Breast epithelium (tissue), 4 donors: ENCODE data around the gene CMKLR1. TPM values are rescaled to one million over a fixed set of nuclear protein-coding genes. Genes with fewer than 3 reads are reported as not detected.

Experiments used
- DNase-seq, 2 donors: peaks; one replicate each; pipeline ENCODE4 v3.0.0-alpha.2; 2019; ENCODE audit warnings: low spot score in 2 of 2
- H3K27ac ChIP-seq, 2 donors: fragments of 200-600 bp; sonication (generic) in 1 of 2; one replicate each; pipeline ENCODE4 v1.5.1; 2016 to 2019; ENCODE audit warnings: mild to moderate bottlenecking in 1 of 2
- H3K27me3 ChIP-seq, 2 donors: fragments of 200-600 bp; sonication (generic) in 1 of 2; one replicate each; pipeline versions ENCODE4 v1.5.1 to v1.6.0; 2017 to 2019; ENCODE audit warnings: control low read depth in 1 of 2, mild to moderate bottlenecking in 1 of 2
- H3K36me3 ChIP-seq: fragments of 200-600 bp; one replicate; pipeline ENCODE4 v1.5.1; 2019
- H3K4me1 ChIP-seq, 2 donors: fragments of 200-600 bp; sonication (generic); one replicate each; pipeline ENCODE4 v1.5.1; 2016 to 2019; ENCODE audit warnings: control low read depth in 1 of 2
- H3K4me3 ChIP-seq, 3 donors: fragments of 200-600 bp; sonication (generic); 1 replicate in 2 of 3; 2 replicates in 1 of 3; pipeline ENCODE4 v1.5.1; 2016 to 2019; ENCODE audit warnings: mild to moderate bottlenecking in 3 of 3, moderate library complexity in 2 of 3
- H3K9me3 ChIP-seq, 2 donors: fragments of 200-600 bp; sonication (generic) in 1 of 2; one replicate each; pipeline ENCODE4 v1.5.1; 2016 to 2019; ENCODE audit warnings: control low read depth in 1 of 2
- POLR2A ChIP-seq: fragments of 450-650 bp; IDR thresholded peaks from one replicate; pipeline ENCODE4 v1.6.1; 2016; ENCODE audit warnings: antibody characterized with exemption, mild to moderate bottlenecking, moderate library complexity
- POLR2AphosphoS5 ChIP-seq, 3 donors: sonication (generic); formaldehyde crosslinking; IDR thresholded peaks; one replicate each; pipeline ENCODE4 v1.6.1; 2017; ENCODE audit warnings: antibody characterized with exemption in 3 of 3
- intact Hi-C: fragments of 100-400 bp; cut with DNase I; formaldehyde crosslinking; loops from one replicate; pipeline ENCODE4 v1.15.1; 2023; ENCODE audit warnings: low total_unique reads
- total RNA-seq, 3 donors: library from RNA; depleted of rRNA; stranded (reverse); fragments of >200 nt; gene quantifications; one replicate each; pipeline ENCODE4 v1.1.0, GENCODE V29; 2016
- TF ChIP-seq, protein P1 (sequence below), 3 donors: fragments of 450-650 bp; IDR thresholded peaks; one replicate each; pipeline ENCODE4 v1.5.1; 2016 to 2017; ENCODE audit warnings: antibody characterized with exemption in 3 of 3, mild to moderate bottlenecking in 3 of 3, moderate library complexity in 3 of 3

Gene CMKLR1
- total RNA-seq, 3 donors from 2014 or later, result 4.9 to 30.2 (median 9.1) TPM

GRCh38 chr12:108312693-108313189 is 26.4 kb downstream of the CMKLR1 start:
- Histone ChIP-seq H3K4me1 (no peaks in the 10 kb centered on the region), H3K36me3 (no peaks in the 10 kb centered on the region), H3K27me3 (no peaks in the 10 kb centered on the region), H3K9me3 (no peaks in the 10 kb centered on the region), H3K4me3 (no peak overlapping the region), H3K27ac (peak overlapping the region in 1 of 2 donors; percentile 22)
- TF ChIP-seq, protein P1, sequence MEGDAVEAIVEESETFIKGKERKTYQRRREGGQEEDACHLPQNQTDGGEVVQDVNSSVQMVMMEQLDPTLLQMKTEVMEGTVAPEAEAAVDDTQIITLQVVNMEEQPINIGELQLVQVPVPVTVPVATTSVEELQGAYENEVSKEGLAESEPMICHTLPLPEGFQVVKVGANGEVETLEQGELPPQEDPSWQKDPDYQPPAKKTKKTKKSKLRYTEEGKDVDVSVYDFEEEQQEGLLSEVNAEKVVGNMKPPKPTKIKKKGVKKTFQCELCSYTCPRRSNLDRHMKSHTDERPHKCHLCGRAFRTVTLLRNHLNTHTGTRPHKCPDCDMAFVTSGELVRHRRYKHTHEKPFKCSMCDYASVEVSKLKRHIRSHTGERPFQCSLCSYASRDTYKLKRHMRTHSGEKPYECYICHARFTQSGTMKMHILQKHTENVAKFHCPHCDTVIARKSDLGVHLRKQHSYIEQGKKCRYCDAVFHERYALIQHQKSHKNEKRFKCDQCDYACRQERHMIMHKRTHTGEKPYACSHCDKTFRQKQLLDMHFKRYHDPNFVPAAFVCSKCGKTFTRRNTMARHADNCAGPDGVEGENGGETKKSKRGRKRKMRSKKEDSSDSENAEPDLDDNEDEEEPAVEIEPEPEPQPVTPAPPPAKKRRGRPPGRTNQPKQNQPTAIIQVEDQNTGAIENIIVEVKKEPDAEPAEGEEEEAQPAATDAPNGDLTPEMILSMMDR (IDR thresholded peaks at IDR 0.05), result no peak
- TF ChIP-seq POLR2A (no peak), POLR2AphosphoS5 (IDR thresholded peaks at IDR 0.05) (no peak)
- DNase-seq, result peak in 1 of 2 donors; percentile 28
- intact Hi-C loops, result no loop called here

- TF ChIP-seq POLR2AphosphoS5 (IDR thresholded peaks at IDR 0.05) (no peak), POLR2A (no peak)
- TF ChIP-seq, protein P1 (IDR thresholded peaks at IDR 0.05), result no peak
- Histone ChIP-seq H3K9me3 (no peaks in the 10 kb centered on the region), H3K36me3 (no peaks in the 10 kb centered on the region), H3K4me1 (no peaks in the 10 kb centered on the region), H3K27ac (peak overlapping the region in 1 of 2 donors; percentile 22), H3K4me3 (no peak overlapping the region), H3K27me3 (no peaks in the 10 kb centered on the region)
- intact Hi-C loops, result no loop called here
- DNase-seq, result no peak
Observed at GRCh38 chr12:108312073-108312659, 26.9 kb downstream of the CMKLR1 start.

GRCh38 chr12:108311605-108312004 is 27.5 kb downstream of the CMKLR1 start:
- H3K4me3 ChIP-seq, result no peak overlapping the region
- no peaks in the 10 kb centered on the region for H3K36me3 ChIP-seq
- H3K4me1 ChIP-seq, result no peaks in the 10 kb centered on the region
- DNase-seq, result no peak
- no peaks in the 10 kb centered on the region for H3K27me3 ChIP-seq
- intact Hi-C loops, result no loop called here
- no peaks in the 10 kb centered on the region for H3K9me3 ChIP-seq
- no peak for TF ChIP-seq POLR2A
- TF ChIP-seq POLR2AphosphoS5 (IDR thresholded peaks at IDR 0.05), result no peak
- TF ChIP-seq, protein P1 (IDR thresholded peaks at IDR 0.05), result no peak
- H3K27ac ChIP-seq, result no peak overlapping the region

GRCh38 chr12:108310489-108310888 is 28.6 kb downstream of the CMKLR1 start:
- Histone ChIP-seq H3K27me3 (no peaks in the 10 kb centered on the region), H3K9me3 (no peaks in the 10 kb centered on the region), H3K4me3 (no peak overlapping the region), H3K4me1 (peaks cover 0 to 5% of the 10 kb centered on the region in 2 donors), H3K27ac (no peak overlapping the region), H3K36me3 (no peaks in the 10 kb centered on the region)
- TF ChIP-seq POLR2AphosphoS5 (IDR thresholded peaks at IDR 0.05) (no peak), POLR2A (no peak)
- TF ChIP-seq, protein P1 (IDR thresholded peaks at IDR 0.05), result no peak
- DNase-seq, result no peak
- intact Hi-C loops, result no loop called here

DNA sequence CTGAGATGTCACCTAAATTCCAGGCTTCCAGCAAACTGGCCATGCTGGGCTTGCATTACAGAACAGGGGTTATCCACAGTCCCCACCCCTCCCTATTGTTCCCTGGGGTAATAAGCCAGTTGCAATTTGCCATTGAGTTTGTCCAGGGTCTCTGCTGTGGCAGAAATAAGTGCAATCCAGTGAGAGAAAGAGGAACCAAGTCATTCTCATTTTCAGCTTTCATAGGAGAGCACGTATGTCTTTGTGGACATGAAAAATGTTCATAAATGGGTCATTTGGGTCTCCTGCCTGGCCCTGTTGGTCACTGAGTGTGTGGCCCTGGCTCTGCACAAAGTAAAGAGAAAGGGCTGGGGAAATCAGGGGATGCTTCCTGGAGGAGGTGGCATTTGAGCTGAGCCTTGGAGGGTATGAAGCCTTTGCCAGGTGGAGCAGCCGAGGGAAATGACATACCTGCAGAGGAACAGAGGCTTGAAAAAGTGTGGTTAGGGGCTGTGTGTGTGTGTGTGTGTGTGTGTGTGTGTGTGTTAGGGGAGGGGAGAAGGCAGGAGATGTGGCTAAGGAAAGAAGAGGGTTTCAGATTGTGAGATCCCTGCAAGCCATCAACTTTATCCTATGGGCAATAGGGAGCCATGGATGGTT is 29.3 kb downstream of the CMKLR1 start:
- Histone ChIP-seq H3K4me1 (peaks cover 6 to 11% of the 10 kb centered on the region in 2 donors), H3K36me3 (no peaks in the 10 kb centered on the region), H3K27ac (no peak overlapping the region), H3K27me3 (no peaks in the 10 kb centered on the region), H3K9me3 (no peaks in the 10 kb centered on the region), H3K4me3 (no peak overlapping the region)
- DNase-seq, result no peak
- TF ChIP-seq POLR2AphosphoS5 (IDR thresholded peaks at IDR 0.05), result no peak
- intact Hi-C loops, result no loop called here
